GM23338 (cell line): Measurements from ENCODE around the gene SLC25A48.

Source experiments
- CTCF ChIP-seq, 2 experiments: fragments of 200-600 bp in 1 of 2; sonication (generic) in 1 of 2; conservative IDR thresholded peaks; 2 replicates each; pipeline versions ENCODE4 v1.5.1 to v1.6.1; 2016 to 2017; ENCODE audit warnings: antibody characterized with exemption in 2 of 2, low read depth in 2 of 2, mild to moderate bottlenecking in 2 of 2, moderate library complexity in 1 of 2
- EZH2 ChIP-seq: fragments of 200-600 bp; sonication (generic); IDR thresholded peaks from one replicate; pipeline ENCODE4 v1.8.0; 2017; ENCODE audit warnings: antibody characterized with exemption, mild to moderate bottlenecking, low read depth; ENCODE audit not compliant: unreplicated experiment
- EZH2phosphoT487 ChIP-seq: fragments of 200-600 bp; sonication (generic); IDR thresholded peaks from one replicate; pipeline ENCODE4 v1.8.1; 2018; ENCODE audit warnings: antibody characterized with exemption; ENCODE audit not compliant: unreplicated experiment
- POLR2AphosphoS5 ChIP-seq: IDR thresholded peaks from 2 replicates; pipeline ENCODE4 v1.6.1; 2016; ENCODE audit warnings: antibody characterized with exemption, low read depth
- REST ChIP-seq: IDR thresholded peaks from one replicate; pipeline ENCODE4 v1.6.1; 2018; ENCODE audit warnings: antibody characterized with exemption; ENCODE audit not compliant: unreplicated experiment

- TF ChIP-seq POLR2AphosphoS5 (no peak), CTCF (conservative IDR thresholded peaks at IDR 0.05; ENCODE audit: low read depth in 2 of 2) (no peak), REST (no peak), EZH2phosphoT487 (no peak), EZH2 (no peak)
These were observed 50.6 kb downstream of the SLC25A48 start for GRCh38 chr5:135885031-135885430.
